ENCODE data around the gene DIPK1B.

- TF ChIP-seq CTCF (IDR thresholded peaks at IDR 0.05) (no peak), POLR2A (IDR thresholded peaks at IDR 0.05) (no peak)
Measured at GRCh38 chr9:136757751-136758140, 45.4 kb downstream of the DIPK1B start.

All from thyroid gland (tissue), 4 donors.